Gastrocnemius medialis (tissue), 4 donors: Measurements from ENCODE around the gene SYVN1. TPM values are rescaled to one million over a fixed set of nuclear protein-coding genes. Genes with fewer than 3 reads are reported as not detected.
A peak's percentile ranks its signal among the peaks of the same experiment; 100 is the strongest.

Experiments
- ATAC-seq, 2 donors: fragments of 150-250 bp; one replicate each; pipeline ENCODE4 v1.9.1; 2016
- DNase-seq, 2 donors: peaks; one replicate each; pipeline ENCODE4 v3.0.0-alpha.2; 2019
- H3K27ac ChIP-seq, 4 donors: fragments of 200-600 bp; sonication (generic); 1 replicate in 1 of 4; 2 replicates in 3 of 4; pipeline ENCODE4 v1.5.1; 2016 to 2018; ENCODE audit warnings: mild to moderate bottlenecking in 2 of 4, moderate library complexity in 1 of 4
- H3K27me3 ChIP-seq, 3 donors: fragments of 200-600 bp; sonication (generic) in 2 of 3; 1 replicate in 1 of 3; 2 replicates in 2 of 3; pipeline versions ENCODE4 v1.5.1 to v1.6.0; 2016 to 2019; ENCODE audit warnings: mild to moderate bottlenecking in 1 of 3, moderate library complexity in 1 of 3
- H3K36me3 ChIP-seq, 2 donors: fragments of 200-600 bp; sonication (generic) in 1 of 2; one replicate each; pipeline ENCODE4 v1.5.1; 2017 to 2018
- H3K4me1 ChIP-seq, 2 donors: fragments of 200-600 bp; sonication (generic) in 1 of 2; one replicate each; pipeline ENCODE4 v1.5.1; 2016 to 2017; ENCODE audit warnings: mild to moderate bottlenecking in 2 of 2
- H3K4me3 ChIP-seq, 4 donors: fragments of 200-600 bp; sonication (generic) in 3 of 4; 1 replicate in 1 of 4; 2 replicates in 3 of 4; pipeline ENCODE4 v1.5.1; 2016 to 2019; ENCODE audit warnings: mild to moderate bottlenecking in 2 of 4
- H3K9me3 ChIP-seq, 3 donors: fragments of 200-600 bp; sonication (generic) in 2 of 3; 1 replicate in 1 of 3; 2 replicates in 2 of 3; pipeline ENCODE4 v1.5.1; 2016 to 2019
- POLR2A ChIP-seq, 2 donors: fragments of 450-650 bp; IDR thresholded peaks; one replicate each; pipeline ENCODE4 v1.6.1; 2017; ENCODE audit warnings: antibody characterized with exemption in 2 of 2, mild to moderate bottlenecking in 2 of 2, moderate library complexity in 2 of 2
- in situ Hi-C, 4 donors: fragments of 200-750 bp; cut with MboI; loops; one replicate each; pipeline versions ENCODE4 v1.15.0 to v1.8.0; 2017; ENCODE audit warnings: low sequenced_read_pairs in 4 of 4
- intact Hi-C: fragments of 100-400 bp; cut with DNase I; formaldehyde crosslinking; loops from one replicate; pipeline ENCODE4 v1.15.1; 2023; ENCODE audit warnings: low total_unique reads
- microRNA-seq, 2 donors: library from miRNA; unstranded; fragments of <30 nt; microRNA quantifications; one replicate each; pipeline ENCODE4, GENCODE V29; 2016; ENCODE audit warnings: borderline replicate concordance in 2 of 2
- total RNA-seq, 4 donors: library from RNA; depleted of rRNA; stranded (reverse); fragments of >200 nt; gene quantifications; one replicate each; pipeline versions ENCODE4 v1.1.0 to v1.2.3, GENCODE V29; 2016
- TF ChIP-seq, protein P1 (sequence below), 5 experiments: fragments of 450-650 bp in 3 of 5; fragments of 200-600 bp in 2 of 5; sonication (generic) in 2 of 5; IDR thresholded peaks in 4 of 5; conservative IDR thresholded peaks in 1 of 5; 1 replicate in 4 of 5; 2 replicates in 1 of 5; pipeline ENCODE4 v1.5.1; 2016 to 2019; ENCODE audit warnings: antibody characterized with exemption in 5 of 5, mild to moderate bottlenecking in 3 of 5, moderate library complexity in 3 of 5

Gene SYVN1
- total RNA-seq, 4 donors from 2014 or later, result 24.6 to 77.5 (median 37.3) TPM

DNA sequence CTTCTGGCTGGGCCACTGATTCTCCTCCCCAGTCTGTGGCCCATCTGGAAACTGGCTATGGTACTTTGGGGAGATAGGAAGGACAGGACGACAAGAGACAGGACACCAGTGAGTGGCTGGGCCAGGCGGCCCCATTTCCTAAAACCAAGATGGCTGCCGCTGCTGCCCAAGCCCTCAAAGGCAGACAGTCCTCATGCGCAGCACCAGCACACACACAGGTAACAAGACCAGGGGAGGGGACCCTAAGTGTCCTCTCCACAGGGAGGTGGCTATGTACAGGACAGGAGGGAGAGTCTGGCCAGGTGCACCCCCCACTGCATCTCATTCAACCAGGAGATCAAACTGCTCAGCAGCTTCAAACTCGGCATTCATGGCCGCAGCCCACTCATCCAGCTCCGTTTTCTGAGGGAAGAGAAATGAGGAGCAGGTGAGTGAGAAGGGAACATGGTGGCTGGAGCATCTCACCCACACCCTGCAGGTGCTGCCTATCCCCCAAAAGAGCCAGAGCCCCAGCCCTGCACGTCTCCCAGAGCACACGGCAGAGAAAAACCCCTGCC, 55.5 kb downstream of the SYVN1 start:
- no peak overlapping the region for H3K27ac ChIP-seq

DNA sequence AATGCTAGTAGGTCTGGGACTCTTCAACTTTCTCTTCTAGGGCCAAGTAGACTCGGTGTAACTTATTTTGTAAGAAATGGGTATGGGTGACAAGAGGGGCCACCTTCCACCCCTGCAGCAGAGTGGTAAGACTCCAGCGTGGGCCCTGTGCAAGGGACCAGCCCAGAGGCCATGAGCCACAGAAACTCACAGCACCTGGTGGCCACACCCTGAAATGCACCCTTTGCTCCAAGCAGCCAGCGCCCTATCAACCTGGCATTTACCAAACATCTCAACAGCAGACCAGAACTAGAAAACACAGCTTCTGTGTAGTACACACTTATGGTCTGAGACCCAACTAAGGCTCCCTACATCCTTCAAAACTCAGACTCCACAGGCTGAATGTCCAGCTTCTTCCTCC, 56.2 kb downstream of the SYVN1 start:
- in situ Hi-C loops, result no loop called here
- Histone ChIP-seq H3K36me3 (no peaks in the 10 kb centered on the region), H3K4me1 (peaks cover 0 to 2% of the 10 kb centered on the region in 2 donors), H3K4me3 (no peak overlapping the region), H3K27ac (no peak overlapping the region), H3K9me3 (no peaks in the 10 kb centered on the region), H3K27me3 (no peaks in the 10 kb centered on the region)
- TF ChIP-seq, protein P1, sequence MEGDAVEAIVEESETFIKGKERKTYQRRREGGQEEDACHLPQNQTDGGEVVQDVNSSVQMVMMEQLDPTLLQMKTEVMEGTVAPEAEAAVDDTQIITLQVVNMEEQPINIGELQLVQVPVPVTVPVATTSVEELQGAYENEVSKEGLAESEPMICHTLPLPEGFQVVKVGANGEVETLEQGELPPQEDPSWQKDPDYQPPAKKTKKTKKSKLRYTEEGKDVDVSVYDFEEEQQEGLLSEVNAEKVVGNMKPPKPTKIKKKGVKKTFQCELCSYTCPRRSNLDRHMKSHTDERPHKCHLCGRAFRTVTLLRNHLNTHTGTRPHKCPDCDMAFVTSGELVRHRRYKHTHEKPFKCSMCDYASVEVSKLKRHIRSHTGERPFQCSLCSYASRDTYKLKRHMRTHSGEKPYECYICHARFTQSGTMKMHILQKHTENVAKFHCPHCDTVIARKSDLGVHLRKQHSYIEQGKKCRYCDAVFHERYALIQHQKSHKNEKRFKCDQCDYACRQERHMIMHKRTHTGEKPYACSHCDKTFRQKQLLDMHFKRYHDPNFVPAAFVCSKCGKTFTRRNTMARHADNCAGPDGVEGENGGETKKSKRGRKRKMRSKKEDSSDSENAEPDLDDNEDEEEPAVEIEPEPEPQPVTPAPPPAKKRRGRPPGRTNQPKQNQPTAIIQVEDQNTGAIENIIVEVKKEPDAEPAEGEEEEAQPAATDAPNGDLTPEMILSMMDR (IDR thresholded peaks at IDR 0.05 in 4 of 5, conservative IDR thresholded peaks at IDR 0.05 in 1 of 5), result peak in 4 of 5 experiments; percentile 26 to 50 (median 38)
- TF ChIP-seq POLR2A (IDR thresholded peaks at IDR 0.05), result no peak
- DNase-seq, result no peak
- peak in 1 of 2 donors; percentile 62 for ATAC-seq
- intact Hi-C loops, result no loop called here

More for the DNA sequence above, 55.5 kb downstream of the SYVN1 start:
- TF ChIP-seq, protein P1 (IDR thresholded peaks at IDR 0.05 in 4 of 5, conservative IDR thresholded peaks at IDR 0.05 in 1 of 5), result no peak
- TF ChIP-seq POLR2A (IDR thresholded peaks at IDR 0.05), result no peak
- ATAC-seq (no peak), DNase-seq (no peak)
- Histone ChIP-seq H3K9me3 (no peaks in the 10 kb centered on the region), H3K4me1 (peaks cover 6 to 8% of the 10 kb centered on the region in 2 donors), H3K27me3 (no peaks in the 10 kb centered on the region), H3K4me3 (no peak overlapping the region), H3K36me3 (no peaks in the 10 kb centered on the region)
- in situ Hi-C loops, result no loop called here
- intact Hi-C loops, result no loop called here

DNA sequence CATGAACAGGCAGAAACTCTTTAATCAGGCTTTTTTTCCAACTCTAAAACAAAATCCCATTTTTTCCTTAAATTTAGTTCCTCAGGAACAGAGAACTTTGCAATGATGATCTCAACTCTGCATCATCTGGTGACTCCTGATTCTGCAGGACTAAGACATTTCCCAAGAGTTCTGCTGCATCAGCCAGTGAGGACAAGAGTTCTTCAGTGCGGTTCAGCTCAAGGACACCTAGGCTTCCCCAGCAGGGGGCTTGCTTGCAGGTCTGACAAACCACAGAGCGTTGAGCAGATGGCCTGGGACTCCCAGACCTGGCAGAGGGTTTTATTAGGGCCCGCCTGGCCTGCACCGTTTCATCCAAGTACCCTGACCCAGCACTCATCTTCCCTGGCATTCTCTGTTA, 56.9 kb downstream of the SYVN1 start:
- ATAC-seq (no peak), DNase-seq (no peak)
- Histone ChIP-seq H3K27ac (no peak overlapping the region), H3K9me3 (no peaks in the 10 kb centered on the region), H3K36me3 (no peaks in the 10 kb centered on the region), H3K27me3 (no peaks in the 10 kb centered on the region), H3K4me3 (no peak overlapping the region), H3K4me1 (no peaks in the 10 kb centered on the region)
- TF ChIP-seq POLR2A (IDR thresholded peaks at IDR 0.05), result no peak
- in situ Hi-C loops (no loop called here), intact Hi-C loops (no loop called here)

Small RNA genes within 50 kb of the gene (microRNA-seq; reads per million reads assigned to microRNA genes)
- 0 to 1.2 reads per million in 2 donors for gene MIR6751

Other genes starting within 250 kb of the SYVN1 start
- 10 to 100 TPM; 10.7 to 97.5 (median 37.9) TPM for gene ATG2A, start 217.3 kb downstream of the SYVN1 start, total RNA-seq
- gene PPP2R5B, start 209.8 kb downstream of the SYVN1 start, total RNA-seq, result 10 to 100 TPM; 17.2 to 34.2 (median 24.3) TPM
- gene GPHA2, start 198.6 kb downstream of the SYVN1 start, total RNA-seq, result not detected
- gene MAJIN, start 162.4 kb downstream of the SYVN1 start, total RNA-seq, result not detected
- gene BATF2, start 137.5 kb downstream of the SYVN1 start, total RNA-seq, result 1 to 10 TPM in 3 of 4 donors, under 1 TPM in 1; 0.97 to 3.3 (median 2.3) TPM
- 100 to 1,000 TPM; 150 to 268 (median 170) TPM for gene ARL2, start 120.4 kb downstream of the SYVN1 start, total RNA-seq
- 10 to 100 TPM; 16.9 to 33.3 (median 25.9) TPM for gene SNX15, start 107.1 kb downstream of the SYVN1 start, total RNA-seq
- gene SAC3D1, start 93.3 kb downstream of the SYVN1 start, total RNA-seq, result 10 to 100 TPM in 3 of 4 donors, 1 to 10 TPM in 1; 9.0 to 27.2 (median 14.4) TPM
- 1 to 10 TPM in 3 of 4 donors, under 1 TPM in 1; 0.22 to 4.0 (median 2.6) TPM for gene NAALADL1, start 76.0 kb downstream of the SYVN1 start, total RNA-seq
- gene CDCA5, start 50.5 kb downstream of the SYVN1 start, total RNA-seq, result 1 to 10 TPM in 1 of 4 donors, under 1 TPM in 2, not detected in 1; 0.36 to 1.3 (median 1.00) TPM
- 10 to 100 TPM; 35.7 to 42.0 (median 40.6) TPM for gene ZFPL1, start 50.3 kb downstream of the SYVN1 start, total RNA-seq
- gene VPS51, start 38.3 kb downstream of the SYVN1 start, total RNA-seq, result 100 to 1,000 TPM; 206 to 515 (median 266) TPM
- 10 to 100 TPM in 2 of 4 donors, 1 to 10 TPM in 2; 7.3 to 18.4 (median 11.0) TPM for gene TM7SF2, start 22.6 kb downstream of the SYVN1 start, total RNA-seq
- 10 to 100 TPM; 10.3 to 30.7 (median 24.1) TPM for gene ZNHIT2, start 16.8 kb downstream of the SYVN1 start, total RNA-seq
- gene FAU, start 12.4 kb downstream of the SYVN1 start, total RNA-seq, result 100 to 1,000 TPM; 353 to 521 (median 436) TPM
- 10 to 100 TPM; 54.9 to 76.5 (median 63.6) TPM for gene MRPL49, start 12.2 kb downstream of the SYVN1 start, total RNA-seq
- gene SPDYC, start 35.7 kb upstream of the SYVN1 start, total RNA-seq, result not detected
- gene CAPN1, start 47.4 kb upstream of the SYVN1 start, total RNA-seq, result 100 to 1,000 TPM in 2 of 4 donors, 10 to 100 TPM in 2; 52.7 to 153 (median 106) TPM
- gene POLA2, start 127.4 kb upstream of the SYVN1 start, total RNA-seq, result 1 to 10 TPM; 2.9 to 9.2 (median 6.9) TPM
- 10 to 100 TPM in 1 of 4 donors, 1 to 10 TPM in 3; 5.0 to 11.6 (median 5.6) TPM for gene CDC42EP2, start 180.3 kb upstream of the SYVN1 start, total RNA-seq
- 10 to 100 TPM; 22.4 to 46.4 (median 36.1) TPM for gene DPF2, start 199.3 kb upstream of the SYVN1 start, total RNA-seq
- under 1 TPM; 0.16 to 0.71 (median 0.48) TPM for gene TIGD3, start 220.2 kb upstream of the SYVN1 start, total RNA-seq
- 10 to 100 TPM in 1 of 4 donors, 1 to 10 TPM in 3; 2.6 to 12.4 (median 5.6) TPM for gene SLC25A45, start 248.1 kb upstream of the SYVN1 start, total RNA-seq